Central memory CD8-positive, alpha-beta T cell (primary cell): ENCODE measurements around the gene NAV2.

ENCODE experiments used
- ATAC-seq: fragments of 150-1000 bp; cut with Tn5 transposase; replicated peaks from 2 replicates; pipeline ENCODE4 v1.10.0; 2022; ENCODE audit warnings: mild to moderate bottlenecking, moderate FRiP score, moderate number of reproducible peaks; ENCODE audit not compliant: poor library complexity, severe bottlenecking; ENCODE audit errors: extremely low read depth
- DNase-seq, 2 donors: peaks; one replicate each; pipeline ENCODE4 v3.0.0; 2021; ENCODE audit warnings: low spot score in 2 of 2
- H3K27ac Mint-ChIP-seq: one replicate; pipeline ENCODE4 v1.8.0; 2022; ENCODE audit warnings: low read depth, mild to moderate bottlenecking, moderate library complexity, mixed read lengths
- H3K27me3 Mint-ChIP-seq: one replicate; pipeline ENCODE4 v1.8.0; 2022; ENCODE audit warnings: mixed read lengths
- H3K36me3 Mint-ChIP-seq: one replicate; pipeline ENCODE4 v1.8.0; 2022; ENCODE audit warnings: mild to moderate bottlenecking, moderate library complexity, mixed read lengths; ENCODE audit not compliant: insufficient read depth
- H3K4me1 Mint-ChIP-seq: one replicate; pipeline ENCODE4 v1.8.0; 2022; ENCODE audit warnings: mixed read lengths
- H3K4me3 Mint-ChIP-seq: one replicate; pipeline ENCODE4 v1.8.0; 2022; ENCODE audit warnings: mild to moderate bottlenecking, moderate library complexity, mixed read lengths
- H3K9me3 Mint-ChIP-seq: one replicate; pipeline ENCODE4 v1.8.0; 2022; ENCODE audit warnings: mixed read lengths

The NAV2 gene

DNA sequence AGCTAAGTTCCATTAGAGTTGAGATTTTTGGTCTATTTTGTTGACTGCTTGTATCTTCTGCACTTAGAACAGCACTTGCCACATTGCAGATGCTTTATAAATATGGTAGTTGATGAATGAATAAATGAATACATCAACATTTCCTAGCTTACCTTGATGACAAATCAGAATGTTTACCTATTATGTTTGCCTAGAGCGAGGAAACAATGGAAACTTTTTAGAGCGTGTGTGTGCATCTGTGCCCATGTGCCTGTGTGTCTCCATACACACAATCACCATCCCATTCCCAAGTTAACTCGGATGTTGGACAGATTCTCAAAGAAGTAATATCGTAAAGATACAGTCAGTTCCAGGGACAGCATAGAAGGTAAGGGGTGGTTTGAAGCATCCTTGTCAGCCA lies 308.6 kb downstream of the NAV2 start:
- Mint-ChIP-seq H3K27me3 (no peaks in the 10 kb centered on the region), H3K27ac (no peak overlapping the region), H3K4me3 (no peak overlapping the region), H3K9me3 (no peaks in the 10 kb centered on the region), H3K4me1 (no peaks in the 10 kb centered on the region), H3K36me3 (no peaks in the 10 kb centered on the region)
- ATAC-seq = no peak
- no peak for DNase-seq

DNA sequence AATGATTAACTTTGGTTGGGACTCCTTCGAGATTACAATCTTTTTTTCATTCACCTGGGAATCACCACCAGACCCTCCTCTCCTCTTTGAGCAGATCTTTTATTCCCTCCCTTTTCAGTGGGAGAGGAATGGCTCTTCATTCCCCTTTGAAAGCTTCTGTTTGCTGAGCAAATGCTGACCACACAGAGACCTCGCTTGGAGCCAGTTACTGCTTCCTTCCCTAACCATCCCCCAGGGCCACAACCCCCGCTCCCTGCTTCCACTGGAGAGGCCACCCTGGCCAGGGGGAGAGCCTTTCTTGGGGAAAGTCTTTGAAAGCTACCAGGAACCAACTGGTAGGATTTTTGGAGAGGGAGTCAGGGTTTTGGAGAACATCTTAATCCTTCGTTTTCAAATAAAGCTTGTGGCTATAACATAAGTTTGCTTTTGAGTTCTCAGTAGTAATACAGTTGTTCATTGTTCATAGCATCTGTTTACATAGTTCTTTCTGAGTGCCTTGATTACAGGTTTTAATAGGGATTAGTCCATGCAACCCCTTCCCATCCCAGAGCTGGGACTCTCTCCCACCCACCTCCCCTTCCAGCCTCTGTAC lies 309.2 kb downstream of the NAV2 start:
- H3K4me1 Mint-ChIP-seq = no peaks in the 10 kb centered on the region
- H3K27ac Mint-ChIP-seq = no peak overlapping the region
- DNase-seq = no peak
- H3K36me3 Mint-ChIP-seq = no peaks in the 10 kb centered on the region
- no peak for ATAC-seq
- H3K27me3 Mint-ChIP-seq = no peaks in the 10 kb centered on the region
- H3K9me3 Mint-ChIP-seq = no peaks in the 10 kb centered on the region
- H3K4me3 Mint-ChIP-seq = no peak overlapping the region

DNA sequence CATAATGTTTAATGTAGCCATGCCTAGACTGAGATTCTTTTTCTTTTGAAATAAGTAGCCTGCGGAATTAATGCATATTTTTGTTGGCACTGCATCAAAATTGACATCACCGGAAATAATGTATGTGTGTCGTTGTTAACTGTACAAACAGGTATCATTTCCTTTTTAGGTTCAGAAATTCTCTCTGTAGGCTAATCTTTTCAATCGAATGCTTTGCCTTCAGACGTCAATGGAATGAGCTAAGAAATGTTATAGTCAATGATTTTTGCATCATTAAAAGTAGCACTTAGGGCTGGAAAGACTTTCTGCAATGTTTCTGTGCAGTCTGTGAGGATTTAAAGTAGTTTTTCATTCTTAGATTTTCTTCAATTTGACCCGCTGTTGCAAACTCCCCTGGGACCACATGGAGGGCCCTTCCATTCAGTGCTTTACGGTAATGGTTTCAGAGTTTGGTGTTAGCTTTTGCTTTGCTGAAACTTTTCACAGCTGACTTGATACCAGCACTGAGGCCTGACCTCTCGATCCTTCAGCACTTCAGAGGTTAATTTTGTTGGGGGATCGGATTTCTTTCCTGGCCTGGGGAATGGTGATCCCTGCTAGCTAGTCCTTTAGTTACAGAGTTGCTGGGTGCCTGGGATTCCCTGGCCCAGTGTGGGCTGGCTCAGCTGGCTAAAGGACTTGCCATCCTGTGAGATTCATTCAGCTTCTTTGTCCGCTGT lies 309.9 kb downstream of the NAV2 start:
- no peak for ATAC-seq
- no peaks in the 10 kb centered on the region for H3K36me3 Mint-ChIP-seq
- DNase-seq = no peak
- no peaks in the 10 kb centered on the region for H3K27me3 Mint-ChIP-seq
- no peaks in the 10 kb centered on the region for H3K9me3 Mint-ChIP-seq
- H3K4me1 Mint-ChIP-seq = no peaks in the 10 kb centered on the region
- H3K27ac Mint-ChIP-seq = no peak overlapping the region
- no peak overlapping the region for H3K4me3 Mint-ChIP-seq

DNA sequence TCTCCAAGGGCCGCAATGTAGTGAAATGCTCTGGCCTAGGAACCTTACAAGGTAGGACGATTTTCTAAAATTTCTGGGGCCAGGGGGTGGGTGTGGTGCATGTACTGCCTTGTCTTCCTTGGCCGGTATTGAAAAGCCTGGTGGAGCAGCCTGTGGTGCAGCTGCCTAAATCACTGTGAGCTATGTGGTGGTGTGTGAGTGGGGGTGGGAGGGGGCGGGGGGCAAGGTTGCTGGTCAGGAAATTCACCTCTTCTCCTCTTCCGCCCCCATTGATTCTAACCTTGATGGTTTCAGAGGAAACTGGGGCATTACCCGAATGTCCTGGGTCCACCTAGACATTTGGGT lies 310.4 kb downstream of the NAV2 start:
- no peaks in the 10 kb centered on the region for H3K9me3 Mint-ChIP-seq
- H3K27me3 Mint-ChIP-seq = no peaks in the 10 kb centered on the region
- H3K36me3 Mint-ChIP-seq = no peaks in the 10 kb centered on the region
- H3K4me1 Mint-ChIP-seq = no peaks in the 10 kb centered on the region
- H3K4me3 Mint-ChIP-seq = no peak overlapping the region
- H3K27ac Mint-ChIP-seq = no peak overlapping the region
- ATAC-seq = no peak
- no peak for DNase-seq

DNA sequence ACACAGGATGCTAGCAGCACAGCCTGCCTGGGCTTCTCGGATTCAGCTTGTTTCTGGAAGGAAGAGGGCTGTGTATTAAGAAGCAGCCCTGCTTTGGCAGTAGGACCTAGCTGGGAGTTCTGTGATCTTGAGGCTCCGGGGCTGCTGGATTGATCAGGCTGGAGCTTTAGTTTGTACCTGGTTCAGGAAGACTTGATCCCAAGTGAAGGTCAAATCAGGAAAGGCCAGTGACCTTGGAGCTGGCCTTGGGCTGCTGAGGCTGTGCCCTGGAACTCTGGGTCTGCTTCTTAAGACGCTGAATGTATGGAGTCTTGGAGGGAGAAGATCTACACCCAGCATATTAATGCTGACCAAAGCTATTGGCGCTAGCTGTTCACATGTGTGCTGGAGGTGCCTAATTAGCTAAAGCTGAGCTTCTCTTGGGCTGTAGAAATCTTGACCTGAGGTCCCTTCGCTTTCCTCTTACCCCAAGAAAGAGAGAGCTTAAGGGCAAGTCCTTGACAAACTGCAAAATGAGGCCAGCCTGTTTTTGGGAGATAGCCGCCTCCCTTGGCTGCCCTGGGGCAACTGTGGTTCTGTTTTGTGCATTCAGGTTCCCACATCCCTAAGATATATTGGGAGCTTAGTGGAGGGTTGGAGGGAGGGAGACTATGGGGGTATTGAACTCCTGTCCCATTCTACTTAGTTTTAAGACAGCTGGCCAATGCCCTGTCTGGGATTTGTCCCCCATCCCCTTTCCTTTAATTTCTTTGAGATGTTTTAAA lies 311.7 kb downstream of the NAV2 start:
- no peaks in the 10 kb centered on the region for H3K9me3 Mint-ChIP-seq
- no peak for ATAC-seq
- no peaks in the 10 kb centered on the region for H3K36me3 Mint-ChIP-seq
- DNase-seq = no peak
- H3K4me3 Mint-ChIP-seq = no peak overlapping the region
- no peaks in the 10 kb centered on the region for H3K27me3 Mint-ChIP-seq
- H3K27ac Mint-ChIP-seq = no peak overlapping the region
- no peaks in the 10 kb centered on the region for H3K4me1 Mint-ChIP-seq

DNA sequence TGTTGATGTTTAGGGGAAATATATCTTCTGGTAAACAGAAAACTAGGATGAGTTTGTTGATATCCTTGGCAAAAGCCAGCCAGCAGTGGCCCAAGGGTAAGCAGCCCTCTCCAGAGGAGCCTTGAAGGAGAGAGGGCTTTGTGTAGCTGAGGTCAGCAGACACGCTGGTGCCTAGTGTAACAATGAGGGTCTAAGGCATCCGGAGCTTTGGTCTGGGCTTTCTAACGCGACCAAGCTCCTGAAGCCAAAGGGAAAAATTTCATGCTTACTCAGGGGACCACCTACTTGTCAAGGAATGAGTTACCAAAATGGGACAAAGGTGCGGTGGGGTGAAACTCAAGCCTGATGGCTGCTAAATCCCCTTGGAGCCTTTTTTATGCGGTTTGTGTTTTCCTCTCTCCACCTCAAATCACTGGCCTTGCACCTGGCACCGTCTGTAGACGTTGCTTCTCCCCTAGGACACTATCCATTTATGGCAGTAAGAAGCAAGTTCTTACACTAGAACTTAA lies 312.7 kb downstream of the NAV2 start:
- DNase-seq (no peak), ATAC-seq (no peak)
- Mint-ChIP-seq H3K36me3 (no peaks in the 10 kb centered on the region), H3K9me3 (no peaks in the 10 kb centered on the region), H3K27ac (no peak overlapping the region), H3K4me1 (no peaks in the 10 kb centered on the region), H3K4me3 (no peak overlapping the region), H3K27me3 (no peaks in the 10 kb centered on the region)

DNA sequence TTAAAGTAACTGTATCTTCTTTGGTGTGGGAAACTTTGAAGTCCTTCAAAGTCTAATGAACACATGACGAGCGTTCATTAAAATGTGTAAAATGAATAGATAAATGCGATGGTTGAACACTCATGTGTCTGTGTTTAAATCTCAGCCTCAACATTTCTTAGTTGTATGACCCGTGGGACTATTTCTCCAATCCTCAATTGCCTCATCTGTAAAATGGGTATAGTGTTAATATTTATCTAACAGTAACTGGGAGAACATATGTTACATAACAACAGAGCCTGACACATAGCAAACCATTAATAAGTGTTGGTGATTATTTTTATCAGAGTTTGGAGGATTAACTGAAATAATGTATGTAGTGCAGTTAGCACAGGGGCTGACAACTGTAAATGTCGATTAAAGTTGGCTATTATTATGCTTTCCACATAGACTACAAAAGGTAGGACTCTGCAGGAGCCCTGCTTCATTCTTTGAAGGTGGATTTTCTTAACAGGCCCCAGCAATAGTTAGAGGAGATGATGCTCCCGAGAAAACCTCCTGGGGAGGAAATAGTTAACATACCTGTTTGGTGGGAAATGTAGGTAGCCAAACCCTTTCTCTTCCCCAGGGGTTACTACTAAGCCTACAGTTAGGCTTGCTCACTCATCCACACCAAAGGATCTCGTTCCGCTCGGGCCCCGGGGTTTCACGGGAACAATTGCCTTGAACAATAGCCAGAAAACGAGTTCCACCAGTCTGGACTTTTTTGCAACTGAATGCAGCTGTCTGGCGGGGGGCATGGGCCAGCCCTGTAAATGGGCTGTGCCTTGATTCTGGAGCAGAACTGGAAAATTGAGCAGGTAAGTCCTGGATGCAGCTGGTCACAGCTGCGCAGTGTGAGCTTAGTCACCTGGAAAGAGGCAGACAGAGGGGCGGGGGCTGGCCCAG lies 314.3 kb downstream of the NAV2 start:
- ATAC-seq = no peak
- no peak overlapping the region for H3K27ac Mint-ChIP-seq
- H3K4me1 Mint-ChIP-seq = no peaks in the 10 kb centered on the region

DNA sequence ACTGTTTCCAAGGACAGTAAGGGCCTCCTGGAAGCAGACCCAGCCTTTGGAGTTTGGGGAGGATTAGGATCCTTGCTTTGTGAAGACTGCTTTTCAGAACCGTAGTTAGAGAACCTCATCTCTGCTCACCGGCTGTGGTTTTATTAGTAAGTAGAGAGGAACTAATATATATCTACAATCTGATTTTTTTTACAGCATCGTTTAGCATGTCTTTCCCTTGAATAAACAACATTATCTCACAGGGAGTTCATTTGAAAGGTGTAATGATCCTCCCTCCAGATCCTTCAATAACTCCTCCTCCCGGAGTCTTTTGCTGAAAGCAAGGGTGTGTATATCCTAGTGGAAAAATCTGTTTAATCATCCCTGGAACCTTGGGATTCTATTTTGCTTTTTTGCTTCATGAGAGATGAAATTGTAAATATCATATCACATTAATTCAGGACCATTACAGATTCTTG lies 314.9 kb downstream of the NAV2 start:
- ATAC-seq (no peak), DNase-seq (no peak)
- Mint-ChIP-seq H3K36me3 (no peaks in the 10 kb centered on the region), H3K9me3 (no peaks in the 10 kb centered on the region), H3K4me3 (no peak overlapping the region), H3K27ac (no peak overlapping the region), H3K27me3 (peaks cover 2% of the 10 kb centered on the region), H3K4me1 (no peaks in the 10 kb centered on the region)

More for the DNA sequence above, 314.3 kb downstream of the NAV2 start:
- Mint-ChIP-seq H3K27me3 (no peaks in the 10 kb centered on the region), H3K4me3 (no peak overlapping the region), H3K36me3 (no peaks in the 10 kb centered on the region), H3K9me3 (no peaks in the 10 kb centered on the region)
- no peak for DNase-seq

DNA sequence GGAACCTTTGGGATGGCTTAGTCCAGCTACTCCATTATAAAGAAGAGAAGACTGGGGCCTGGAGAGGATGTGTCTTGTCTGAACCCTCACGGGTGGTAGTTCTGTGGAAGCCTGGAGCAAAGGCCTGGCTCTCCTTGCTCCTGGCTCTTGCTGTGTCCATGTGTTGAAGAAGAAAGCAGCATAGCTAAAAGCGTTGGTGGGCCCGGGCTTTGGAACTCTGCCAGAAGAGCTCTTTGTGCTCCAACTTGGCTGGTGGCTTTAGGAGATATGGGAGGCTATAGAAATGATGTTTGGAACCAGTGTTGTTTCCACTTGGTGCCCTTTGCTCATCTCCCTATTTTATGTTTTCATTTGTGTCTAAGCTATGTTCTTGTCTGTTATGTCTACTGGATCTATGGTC lies 316.6 kb downstream of the NAV2 start:
- no peak for ATAC-seq
- DNase-seq = no peak
- H3K36me3 Mint-ChIP-seq = no peaks in the 10 kb centered on the region
- H3K4me1 Mint-ChIP-seq = no peaks in the 10 kb centered on the region
- no peaks in the 10 kb centered on the region for H3K9me3 Mint-ChIP-seq
- H3K27ac Mint-ChIP-seq = no peak overlapping the region
- peaks cover 15% of the 10 kb centered on the region for H3K27me3 Mint-ChIP-seq
- no peak overlapping the region for H3K4me3 Mint-ChIP-seq

DNA sequence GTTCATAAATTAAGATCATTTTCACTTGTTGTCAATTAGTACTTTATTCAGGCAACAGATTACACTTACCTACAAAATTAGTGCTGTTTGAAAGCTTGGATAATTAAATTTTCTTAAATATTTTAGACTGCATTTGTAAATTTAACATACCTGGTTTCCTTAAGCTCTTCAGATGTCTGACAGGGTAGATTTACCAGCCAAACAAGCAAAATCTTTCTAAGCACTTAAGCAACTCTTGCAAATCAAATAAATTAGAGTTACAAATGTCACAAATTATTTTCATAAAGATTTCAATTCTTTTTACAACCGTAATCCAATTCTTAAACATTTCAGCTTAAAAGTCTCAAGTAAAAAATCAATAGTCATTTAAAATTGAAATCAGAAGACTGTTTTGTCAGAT lies 317.8 kb downstream of the NAV2 start:
- Mint-ChIP-seq H3K4me3 (no peak overlapping the region), H3K36me3 (no peaks in the 10 kb centered on the region), H3K9me3 (no peaks in the 10 kb centered on the region), H3K27ac (no peak overlapping the region), H3K27me3 (peaks cover 28% of the 10 kb centered on the region), H3K4me1 (no peaks in the 10 kb centered on the region)
- ATAC-seq (no peak), DNase-seq (no peak)

DNA sequence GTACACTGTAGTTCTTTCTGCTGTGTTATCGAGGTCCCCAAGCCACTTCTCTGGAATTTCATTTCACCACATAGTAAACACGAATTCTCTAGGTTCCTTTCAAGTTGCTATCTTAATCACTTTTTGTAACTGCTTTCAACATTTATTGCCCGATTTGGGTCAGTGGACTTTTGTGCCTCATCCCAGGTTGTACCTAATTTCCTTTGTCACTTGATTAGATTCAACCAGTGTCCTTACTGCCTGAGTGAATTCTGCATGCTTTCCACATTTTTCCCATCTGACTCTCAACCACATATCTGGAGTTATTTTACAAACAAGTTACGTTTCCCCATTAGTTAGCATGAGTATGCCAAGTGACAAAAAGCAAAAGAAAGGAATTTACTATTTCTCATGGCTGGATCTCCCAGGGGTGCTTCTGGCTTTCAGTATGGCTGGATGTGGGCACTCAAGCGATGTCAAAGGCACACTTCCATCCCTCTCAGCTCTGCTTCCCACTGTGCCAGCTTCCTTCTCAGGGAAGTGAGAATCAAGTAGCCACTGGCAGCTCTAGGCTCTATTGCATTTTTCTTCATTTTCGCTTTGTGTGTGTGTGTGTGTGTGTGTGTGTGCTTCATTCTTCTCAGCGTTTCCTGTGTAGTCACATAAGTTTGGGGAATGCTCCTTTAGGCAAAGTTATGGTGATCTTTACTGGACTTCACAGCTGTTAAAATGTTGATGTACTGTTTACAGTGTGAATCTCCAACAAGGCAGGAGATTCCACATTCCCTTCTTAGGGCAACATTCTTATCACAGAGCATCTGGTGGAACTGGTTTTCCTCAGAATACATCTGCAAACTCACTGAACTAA lies 318.7 kb downstream of the NAV2 start:
- no peak for ATAC-seq
- no peak overlapping the region for H3K27ac Mint-ChIP-seq
- no peaks in the 10 kb centered on the region for H3K4me1 Mint-ChIP-seq
- no peaks in the 10 kb centered on the region for H3K9me3 Mint-ChIP-seq
- H3K36me3 Mint-ChIP-seq = no peaks in the 10 kb centered on the region
- no peak overlapping the region for H3K4me3 Mint-ChIP-seq
- no peak for DNase-seq
- H3K27me3 Mint-ChIP-seq = peaks cover 31% of the 10 kb centered on the region
